ENCODE results near the gene CAMKMT. TPM values are rescaled to one million over a fixed set of nuclear protein-coding genes. Genes with fewer than 3 reads are reported as not detected.
A peak's percentile ranks its signal among the peaks of the same experiment; 100 is the strongest.

The CAMKMT gene
- total and polyA plus RNA-seq, 8 donors = 8.3 to 17.5 (median 11.5) TPM

DNA sequence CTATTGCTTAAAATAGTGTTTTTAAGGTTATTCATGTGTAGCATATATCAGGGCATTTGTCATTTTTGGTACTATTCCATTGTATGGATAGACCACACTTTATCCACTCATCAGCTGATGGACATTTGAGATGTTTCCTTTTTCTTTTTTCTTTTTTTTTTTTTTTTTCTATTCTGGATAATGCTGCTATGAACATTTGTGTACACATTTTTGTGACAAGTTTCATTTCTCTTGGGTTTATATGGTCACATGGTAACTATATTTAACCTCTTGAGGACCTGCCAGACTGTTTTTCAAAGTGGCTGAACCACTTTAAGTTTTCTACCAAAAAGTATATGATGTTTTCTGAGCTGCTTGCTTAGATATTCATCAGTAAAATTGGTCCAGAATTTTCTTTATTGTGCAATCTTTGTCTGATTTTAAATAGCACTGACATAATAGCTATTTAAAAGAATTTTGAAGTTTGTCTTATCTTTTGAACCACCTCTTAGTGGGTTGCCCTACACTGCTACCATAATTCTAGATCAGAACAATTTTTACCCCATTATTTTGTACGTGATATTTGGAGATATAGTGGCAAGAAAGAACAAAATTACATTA, 360.4 kb downstream of the CAMKMT start:
- intact Hi-C loops (cut with DNase I) = no loop called here

DNA sequence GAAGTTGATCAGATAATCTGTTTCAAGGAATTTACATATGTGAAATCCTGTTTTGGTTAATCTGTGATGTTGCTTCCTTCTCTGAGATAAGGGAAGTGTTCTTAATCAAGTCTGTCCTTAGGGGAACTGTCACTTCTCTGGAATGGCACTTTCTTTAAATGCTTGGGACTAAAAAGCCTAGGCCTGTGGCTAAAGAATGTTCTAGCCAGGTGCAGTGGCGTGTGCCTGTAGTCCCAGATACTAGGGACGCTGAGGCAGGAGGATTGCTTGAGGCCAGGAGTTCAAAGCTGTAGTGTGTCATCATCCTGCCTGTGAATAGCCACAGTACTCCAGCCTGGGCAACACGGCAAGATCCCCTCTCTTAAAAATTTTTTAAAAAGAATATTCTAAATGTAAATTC, 362.2 kb downstream of the CAMKMT start:
- TF ChIP-seq, protein P1, sequence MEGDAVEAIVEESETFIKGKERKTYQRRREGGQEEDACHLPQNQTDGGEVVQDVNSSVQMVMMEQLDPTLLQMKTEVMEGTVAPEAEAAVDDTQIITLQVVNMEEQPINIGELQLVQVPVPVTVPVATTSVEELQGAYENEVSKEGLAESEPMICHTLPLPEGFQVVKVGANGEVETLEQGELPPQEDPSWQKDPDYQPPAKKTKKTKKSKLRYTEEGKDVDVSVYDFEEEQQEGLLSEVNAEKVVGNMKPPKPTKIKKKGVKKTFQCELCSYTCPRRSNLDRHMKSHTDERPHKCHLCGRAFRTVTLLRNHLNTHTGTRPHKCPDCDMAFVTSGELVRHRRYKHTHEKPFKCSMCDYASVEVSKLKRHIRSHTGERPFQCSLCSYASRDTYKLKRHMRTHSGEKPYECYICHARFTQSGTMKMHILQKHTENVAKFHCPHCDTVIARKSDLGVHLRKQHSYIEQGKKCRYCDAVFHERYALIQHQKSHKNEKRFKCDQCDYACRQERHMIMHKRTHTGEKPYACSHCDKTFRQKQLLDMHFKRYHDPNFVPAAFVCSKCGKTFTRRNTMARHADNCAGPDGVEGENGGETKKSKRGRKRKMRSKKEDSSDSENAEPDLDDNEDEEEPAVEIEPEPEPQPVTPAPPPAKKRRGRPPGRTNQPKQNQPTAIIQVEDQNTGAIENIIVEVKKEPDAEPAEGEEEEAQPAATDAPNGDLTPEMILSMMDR (IDR thresholded peaks at IDR 0.05) = no peak
- intact Hi-C loops (cut with DNase I) = no loop called here
- no peak for ATAC-seq

More for the DNA sequence above, 360.4 kb downstream of the CAMKMT start:
- Histone ChIP-seq H3K36me3 (no peaks in the 10 kb centered on the region), H3K27me3 (no peaks in the 10 kb centered on the region), H3K9me3 (no peaks in the 10 kb centered on the region), H3K27ac (no peak overlapping the region), H3K4me1 (no peaks in the 10 kb centered on the region), H3K4me3 (no peak overlapping the region)
- DNase-seq (peak in 2 of 4 donors; percentile 17 to 18), ATAC-seq (peak; percentile 23)
- TF ChIP-seq, protein P1 (IDR thresholded peaks at IDR 0.05) = no peak

DNA sequence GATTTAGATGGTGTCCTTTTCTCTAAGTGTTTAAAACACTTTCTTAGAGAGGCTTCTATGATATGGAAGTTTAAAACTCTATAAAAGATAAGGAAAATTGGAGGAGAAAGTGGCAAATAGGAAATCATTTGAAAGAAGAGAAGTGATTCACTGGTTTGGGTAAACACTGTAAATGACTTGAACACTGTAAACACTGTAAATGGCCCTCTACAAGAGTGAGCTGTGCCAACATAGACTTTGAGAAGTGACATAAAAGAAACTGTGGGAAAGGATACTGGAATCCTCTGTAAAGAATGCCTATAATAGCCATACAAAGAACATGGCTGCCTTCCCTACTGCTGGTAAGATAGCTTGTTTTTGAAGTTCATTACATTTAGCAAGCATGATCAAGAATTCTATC, 368.8 kb downstream of the CAMKMT start:
- no peaks in the 10 kb centered on the region for H3K36me3 ChIP-seq
- H3K4me1 ChIP-seq = no peaks in the 10 kb centered on the region
- no peak overlapping the region for H3K27ac ChIP-seq
- intact Hi-C loops (cut with DNase I) = no loop called here
- H3K4me3 ChIP-seq = no peak overlapping the region
- TF ChIP-seq, protein P1 (IDR thresholded peaks at IDR 0.05) = no peak
- ATAC-seq = peak; percentile 75
- H3K27me3 ChIP-seq = no peaks in the 10 kb centered on the region
- DNase-seq = no peak
- H3K9me3 ChIP-seq = peaks cover 0 to 3% of the 10 kb centered on the region in 2 donors

More for the DNA sequence above, 362.2 kb downstream of the CAMKMT start:
- no peaks in the 10 kb centered on the region for H3K4me1 ChIP-seq
- no peaks in the 10 kb centered on the region for H3K27me3 ChIP-seq
- no peak overlapping the region for H3K4me3 ChIP-seq
- H3K36me3 ChIP-seq = no peaks in the 10 kb centered on the region
- no peaks in the 10 kb centered on the region for H3K9me3 ChIP-seq
- no peak for DNase-seq
- no peak overlapping the region for H3K27ac ChIP-seq

DNA sequence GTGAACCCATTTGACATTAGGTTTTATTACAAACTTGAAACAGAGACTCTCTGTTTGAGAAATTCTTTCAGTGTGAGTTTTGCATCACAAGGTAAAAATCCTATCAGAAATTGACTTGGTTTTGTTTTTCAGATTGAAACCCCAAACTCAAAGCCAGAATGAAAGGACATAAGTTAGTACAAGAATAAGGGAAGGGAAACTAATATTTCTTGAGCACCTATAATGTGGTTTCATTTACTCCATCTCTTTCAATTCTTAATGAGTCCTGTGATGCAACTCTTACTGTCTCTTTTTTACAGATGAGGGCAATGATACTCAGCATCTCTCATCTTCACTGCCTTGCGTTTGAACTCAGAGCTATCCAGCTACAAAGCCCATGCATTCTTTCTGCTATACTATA, 369.8 kb downstream of the CAMKMT start:
- Histone ChIP-seq H3K4me1 (no peaks in the 10 kb centered on the region), H3K27me3 (no peaks in the 10 kb centered on the region), H3K27ac (no peak overlapping the region), H3K36me3 (no peaks in the 10 kb centered on the region), H3K4me3 (no peak overlapping the region), H3K9me3 (peaks cover 0 to 12% of the 10 kb centered on the region in 2 donors)
- intact Hi-C loops (cut with DNase I) = no loop called here
- DNase-seq (no peak), ATAC-seq (no peak)
- TF ChIP-seq, protein P1 (IDR thresholded peaks at IDR 0.05) = no peak

DNA sequence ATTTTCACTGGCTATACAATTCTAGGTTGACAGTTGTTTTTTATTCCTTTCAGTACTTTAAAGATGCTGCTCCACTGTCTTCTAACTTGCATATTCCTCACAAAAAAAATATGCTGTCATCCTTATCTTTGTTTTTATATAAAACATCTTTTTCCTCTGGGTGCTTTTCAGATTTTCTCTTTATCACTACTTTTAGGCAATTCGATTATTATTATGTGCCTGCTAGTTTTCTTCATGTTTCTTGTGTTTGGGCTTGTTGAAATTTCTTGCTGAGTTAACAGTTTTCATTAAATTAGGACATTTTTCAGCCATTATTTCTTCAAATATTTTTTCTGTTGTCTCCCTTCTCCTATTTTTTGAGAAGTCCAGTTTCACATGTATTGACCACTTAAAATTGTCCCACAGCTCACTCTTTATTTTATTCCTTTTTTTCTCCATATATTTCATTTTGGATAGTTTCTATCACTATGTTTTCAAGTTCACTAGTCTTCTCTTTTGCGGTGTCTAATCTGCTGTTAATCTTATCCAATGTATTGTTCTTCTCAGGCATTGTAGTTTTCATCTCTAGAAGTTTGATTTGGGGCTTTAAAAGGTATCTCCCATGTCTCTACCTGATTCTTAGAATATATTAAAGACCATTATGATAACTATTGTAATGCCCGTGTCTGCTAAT, 374.7 kb downstream of the CAMKMT start:
- no peak overlapping the region for H3K4me3 ChIP-seq
- ATAC-seq (no peak), DNase-seq (no peak)
- H3K4me1 ChIP-seq = no peaks in the 10 kb centered on the region
- TF ChIP-seq, protein P1 (IDR thresholded peaks at IDR 0.05) = no peak
- H3K36me3 ChIP-seq = peaks cover 0 to 4% of the 10 kb centered on the region in 2 donors
- H3K9me3 ChIP-seq = peaks cover 0 to 22% of the 10 kb centered on the region in 2 donors
- no peaks in the 10 kb centered on the region for H3K27me3 ChIP-seq
- H3K27ac ChIP-seq = no peak overlapping the region
- intact Hi-C loops (cut with DNase I) = no loop called here
